Amniotic stem cell (primary cell): ENCODE data around the gene RBKS.

Experiments used
- DNase-seq: peaks from one replicate; lab custom pipeline; 2025; lab: John Stamatoyannopoulos, UW

Gene RBKS

DNA sequence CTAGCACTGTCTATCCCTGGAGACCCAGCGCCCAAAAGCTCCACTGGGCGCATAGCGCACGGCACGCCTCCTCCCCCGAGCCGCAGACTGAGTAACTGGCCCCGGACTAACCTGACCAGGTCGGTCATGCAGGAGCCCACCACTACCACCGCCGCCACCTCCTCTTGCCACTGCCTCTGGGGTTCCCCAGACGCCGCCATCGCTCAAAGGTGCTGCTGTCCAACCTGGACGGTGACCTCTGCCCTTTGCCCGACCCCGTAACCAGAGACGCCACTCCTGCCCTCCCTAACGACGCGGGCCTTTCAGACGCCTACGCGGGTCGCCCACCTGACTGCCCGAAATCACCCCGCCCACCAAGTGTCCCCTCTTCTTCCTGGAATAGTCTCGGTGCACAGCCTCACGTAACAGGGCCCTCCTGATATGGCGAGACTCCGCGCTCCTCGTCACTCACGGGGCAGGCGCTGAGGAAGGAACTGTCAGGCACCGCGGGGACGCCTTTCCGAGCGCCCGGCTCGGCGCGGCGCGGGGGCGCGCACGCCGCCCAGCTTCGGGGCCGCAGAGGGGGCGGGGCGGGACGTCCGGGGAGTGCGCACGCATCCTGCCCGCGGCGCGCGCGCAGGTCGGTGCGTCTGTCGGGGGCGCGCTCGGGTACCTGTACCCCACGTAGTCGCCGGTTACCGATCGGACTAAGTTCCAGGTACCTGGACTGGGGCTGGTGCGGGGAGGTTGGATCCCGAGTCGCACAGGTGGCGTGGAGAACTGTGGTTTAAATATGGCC lies at the start of gene RBKS, which contains the start of gene BABAM2:
Gene RBKS, minus strand, starts transcription at position 242 of the 778 bp plus-strand sequence. Its CDS starts 42 bp downstream, at position 200.
Gene BABAM2, plus strand, starts transcription at position 584 of the 778 bp plus-strand sequence. CDS start 3,828 bp downstream, outside the sequence.
- peak; percentile 74 for DNase-seq

GRCh38 chr2:27935026-27935425 lies 44.8 kb upstream of the RBKS start:
- DNase-seq: no peak

GRCh38 chr2:27932396-27932795 lies 42.2 kb upstream of the RBKS start:
- no peak for DNase-seq

- no peak for DNase-seq
Measured at GRCh38 chr2:27931361-27931950, 41.3 kb upstream of the RBKS start.

DNA sequence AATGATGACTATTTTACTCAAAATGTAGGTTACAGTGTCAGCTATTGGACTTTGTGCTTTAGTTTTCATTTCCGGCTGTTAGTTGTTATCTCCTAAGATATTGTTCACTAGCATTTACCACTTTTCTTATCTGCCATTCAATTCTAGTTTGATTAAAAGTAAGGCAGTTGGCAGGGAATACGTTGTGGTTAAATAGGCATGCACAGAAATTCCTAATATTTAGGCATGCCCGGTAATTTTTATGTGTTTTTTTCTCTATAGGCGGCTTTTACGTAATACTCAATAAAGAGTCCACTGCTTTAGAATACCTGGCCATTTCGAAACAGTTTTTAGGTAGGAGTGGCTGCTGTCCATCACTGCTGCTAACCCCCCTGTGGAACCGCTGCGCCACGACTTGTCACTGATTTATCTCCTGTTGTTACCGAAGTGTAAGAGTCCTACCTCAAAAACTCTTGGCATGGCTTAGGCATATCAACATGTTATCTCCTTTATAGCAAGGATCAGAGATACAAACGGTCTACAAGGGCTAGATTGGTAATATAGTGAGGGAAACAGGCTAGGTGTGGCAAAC lies 39.8 kb upstream of the RBKS start:
- DNase-seq: no peak

DNA sequence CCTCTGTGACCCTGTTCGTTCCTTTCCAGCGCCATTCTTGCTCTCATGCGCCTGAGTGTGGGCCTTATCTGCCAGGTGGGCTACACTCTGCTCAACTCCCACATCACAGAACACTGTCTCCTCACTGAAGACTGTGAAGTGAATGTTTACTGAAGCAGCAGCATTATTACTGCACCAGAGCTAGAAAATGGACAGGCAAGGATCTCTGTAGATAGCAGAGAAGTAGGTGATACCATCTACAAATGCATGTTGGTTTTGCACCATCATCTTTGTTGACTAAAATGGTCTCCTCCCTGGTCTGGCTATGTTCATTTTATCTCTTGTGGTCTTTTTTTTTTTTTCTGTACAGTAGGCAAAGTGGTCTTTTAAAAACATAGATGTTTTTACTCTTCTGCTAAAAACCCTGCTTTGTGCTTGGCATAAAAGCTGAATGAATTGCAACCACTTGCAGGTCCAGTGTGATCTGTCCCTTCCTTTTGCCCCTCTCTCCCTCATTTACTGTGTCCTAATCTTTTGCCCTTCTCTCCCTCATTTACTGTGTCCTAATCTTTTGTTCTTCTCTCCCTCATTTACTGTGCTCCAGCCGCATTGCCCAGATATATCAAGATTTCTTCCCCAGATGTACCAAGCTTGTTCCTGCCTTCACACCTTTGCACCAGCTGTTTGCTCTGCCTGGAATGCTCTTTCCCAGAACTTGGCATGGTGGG lies 35.7 kb upstream of the RBKS start:
- no peak for DNase-seq

DNA sequence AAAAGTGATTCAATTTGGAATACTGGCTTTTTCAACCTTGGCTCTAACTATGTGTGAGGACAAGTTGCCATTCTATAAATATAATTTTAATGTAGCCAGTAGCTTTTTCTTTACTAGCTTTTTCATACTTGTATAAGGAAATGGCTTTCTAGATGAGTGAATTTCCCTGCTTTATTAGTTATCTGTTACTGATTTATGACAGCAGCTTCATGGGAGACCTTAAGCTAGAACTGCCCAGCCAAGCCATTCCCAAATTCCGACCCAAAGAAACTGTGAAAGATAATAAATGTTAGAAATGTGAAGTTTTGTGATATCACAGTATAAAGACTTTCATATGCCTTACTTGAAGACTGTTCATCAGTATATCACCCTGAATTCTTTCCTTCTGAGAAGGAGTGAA lies 32.7 kb upstream of the RBKS start:
- DNase-seq: no peak

DNA sequence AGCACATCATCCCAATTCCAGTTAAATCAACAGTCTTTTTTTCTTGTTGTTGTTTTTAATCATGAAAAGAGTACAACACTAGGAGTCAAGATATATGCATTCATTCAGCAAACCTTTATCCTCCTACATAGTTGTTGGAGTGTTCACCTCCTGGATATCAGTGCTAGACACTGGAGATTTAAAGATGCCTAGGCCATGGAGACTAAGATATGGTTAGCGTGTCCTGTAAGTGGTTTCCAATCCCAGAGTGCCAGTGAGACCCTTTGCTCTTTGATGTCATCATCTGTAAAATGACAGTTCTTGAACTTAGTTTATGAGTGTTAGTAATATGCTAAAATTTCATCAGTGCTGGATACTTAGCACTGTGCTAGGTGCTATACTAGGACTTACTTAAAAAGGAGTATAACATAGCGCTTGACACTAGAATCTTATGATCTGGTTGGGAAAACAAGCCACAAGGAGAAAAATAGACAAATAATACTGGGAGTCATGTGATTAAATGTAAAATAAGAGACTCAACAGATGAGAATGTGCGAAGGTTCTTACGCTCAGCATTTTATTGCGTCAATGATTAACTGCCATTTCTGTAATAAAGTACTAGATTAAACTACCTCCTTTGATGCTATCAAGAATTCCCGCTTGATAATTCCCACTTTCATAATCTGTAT lies 31.8 kb upstream of the RBKS start:
- DNase-seq: no peak

- no peak for DNase-seq
Measured at GRCh38 chr2:27921424-27921823, 31.2 kb upstream of the RBKS start.

- DNase-seq: no peak
Measured at GRCh38 chr2:27920148-27920885, 30.1 kb upstream of the RBKS start.

- no peak for DNase-seq
Measured at GRCh38 chr2:27916293-27916995, 26.3 kb upstream of the RBKS start.

GRCh38 chr2:27915874-27916273 lies 25.7 kb upstream of the RBKS start:
- DNase-seq: no peak

- DNase-seq: no peak
Measured at GRCh38 chr2:27915191-27915590, 25.0 kb upstream of the RBKS start.

DNA sequence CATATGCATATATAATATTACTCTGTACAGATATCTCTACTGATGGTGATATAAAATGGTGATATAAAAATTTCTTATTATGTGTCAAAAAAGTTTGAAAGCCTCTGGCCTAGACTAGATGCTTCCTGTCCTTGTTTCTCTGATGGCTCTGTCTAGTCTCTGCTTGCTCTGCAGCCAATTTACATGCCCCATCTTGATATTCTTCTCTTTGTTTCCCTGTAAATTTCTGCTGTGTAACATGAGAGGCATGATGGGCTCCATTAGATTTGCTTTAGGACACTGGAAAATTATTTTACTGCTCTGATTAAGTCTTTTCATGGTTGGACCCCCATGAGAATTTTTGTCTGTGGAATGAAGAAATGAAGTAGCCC lies 24.6 kb upstream of the RBKS start:
- DNase-seq: no peak

GRCh38 chr2:27914041-27914804 lies 24.0 kb upstream of the RBKS start:
- DNase-seq: no peak

DNA sequence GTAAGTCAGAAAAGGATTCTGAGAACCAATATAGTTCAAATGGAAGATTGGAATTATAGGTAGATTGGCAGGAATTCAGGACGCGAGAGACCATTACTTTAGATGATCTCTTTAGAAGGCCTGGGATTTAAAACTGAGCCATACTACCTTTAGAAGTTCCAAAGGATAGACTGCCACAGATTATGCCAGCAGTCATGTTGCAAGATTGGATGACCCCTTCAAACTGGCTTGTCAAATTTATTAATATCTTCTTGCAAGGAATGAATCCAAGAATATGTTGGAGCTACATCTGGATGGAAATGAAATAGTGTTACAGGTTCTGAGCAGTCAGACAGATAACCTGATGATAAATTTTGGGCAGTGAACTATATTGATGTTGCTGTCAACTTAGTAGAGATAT lies 22.3 kb upstream of the RBKS start:
- no peak for DNase-seq

- DNase-seq: no peak
Measured at GRCh38 chr2:27911458-27912210, 21.4 kb upstream of the RBKS start.

GRCh38 chr2:27909901-27910300 lies 19.7 kb upstream of the RBKS start:
- no peak for DNase-seq

DNA sequence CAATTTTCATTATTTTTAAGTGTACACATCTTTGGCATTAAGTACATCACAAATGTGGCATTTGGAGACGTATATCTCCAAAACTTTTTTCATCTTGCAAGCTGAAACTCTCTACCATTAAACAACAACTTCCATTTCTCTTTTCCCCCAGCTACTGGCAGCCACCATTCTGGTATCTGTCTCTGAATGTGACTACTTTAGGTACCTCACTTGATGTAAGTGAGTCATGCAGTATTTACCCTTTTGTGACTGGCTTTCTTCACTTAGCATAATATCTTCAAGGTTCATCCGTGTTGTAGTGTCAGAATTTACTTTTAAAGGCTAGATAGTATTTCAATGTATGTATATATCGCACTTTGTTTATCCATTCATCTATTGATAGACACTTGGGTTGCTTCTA lies 17.4 kb upstream of the RBKS start:
- DNase-seq: no peak
